HepG2 (cell line): ENCODE measurements around the gene HCFC1R1. TPM values are rescaled to one million over a fixed set of nuclear protein-coding genes. Genes with fewer than 3 reads are reported as not detected.

Experiments used
- HMGXB4 ChIP-seq, 2 experiments: sonication (generic) in 1 of 2; formaldehyde crosslinking in 1 of 2; IDR thresholded peaks; 2 replicates each; pipeline versions ENCODE4 v1.4.0 to v1.6.1; 2018 to 2020; ENCODE audit warnings: missing genetic modification reagents in 2 of 2, borderline replicate concordance in 1 of 2, low read depth in 1 of 2, mild to moderate bottlenecking in 1 of 2, missing biosample characterization in 1 of 2
- HOXA9 ChIP-seq: sonication (generic); formaldehyde crosslinking; IDR thresholded peaks from 2 replicates; pipeline ENCODE4 v1.8.1; 2022; ENCODE audit warnings: missing genetic modification reagents, mild to moderate bottlenecking, moderate library complexity, borderline replicate concordance
- KLF12 ChIP-seq: sonication (generic); formaldehyde crosslinking; IDR thresholded peaks from 2 replicates; pipeline ENCODE4 v1.4.0; 2020; ENCODE audit warnings: missing genetic modification reagents, borderline replicate concordance
- RBM39 ChIP-seq: fragments of 200-400 bp; formaldehyde crosslinking; IDR thresholded peaks from one replicate; pipeline ENCODE4 v1.6.1; 2018; ENCODE audit warnings: antibody characterized with exemption, mild to moderate bottlenecking, low read depth, low read length; ENCODE audit not compliant: poor library complexity, severe bottlenecking
- SIX1 ChIP-seq: sonication (generic); formaldehyde crosslinking; IDR thresholded peaks from 2 replicates; pipeline ENCODE4 v1.4.0; 2020; ENCODE audit warnings: missing genetic modification reagents, borderline replicate concordance
- SKI ChIP-seq: fragments of 450-650 bp; IDR thresholded peaks from one replicate; pipeline ENCODE4 v1.6.1; 2018; ENCODE audit warnings: mild to moderate bottlenecking; ENCODE audit not compliant: partially characterized antibody
- SMAD3 ChIP-seq: sonication (generic); formaldehyde crosslinking; IDR thresholded peaks from 2 replicates; pipeline ENCODE4 v1.4.0; 2020; ENCODE audit warnings: missing genetic modification reagents
- STAT5B ChIP-seq: sonication (generic); formaldehyde crosslinking; IDR thresholded peaks from 2 replicates; pipeline ENCODE4 v1.4.0; 2020; ENCODE audit warnings: missing genetic modification reagents
- ZBTB42 ChIP-seq: sonication (generic); formaldehyde crosslinking; IDR thresholded peaks from 2 replicates; pipeline ENCODE4 v1.5.0; 2020; ENCODE audit warnings: mild to moderate bottlenecking, missing genetic modification reagents
- ZBTB49 ChIP-seq: sonication (generic); formaldehyde crosslinking; IDR thresholded peaks from 2 replicates; pipeline ENCODE4 v1.4.0; 2020; ENCODE audit warnings: missing genetic modification reagents, borderline replicate concordance
- ZBTB7B ChIP-seq: sonication (generic); formaldehyde crosslinking; IDR thresholded peaks from 2 replicates; pipeline ENCODE4 v1.4.0; 2020; ENCODE audit warnings: missing genetic modification reagents
- ZHX2 ChIP-seq, 2 experiments: sonication (generic) in 1 of 2; formaldehyde crosslinking in 1 of 2; IDR thresholded peaks; 2 replicates each; pipeline versions ENCODE4 v1.6.1 to v1.9.0; 2014 to 2022; ENCODE audit warnings: antibody characterized with exemption in 1 of 2, borderline replicate concordance in 1 of 2, inconsistent platforms in 1 of 2, low read depth in 1 of 2, missing genetic modification reagents in 1 of 2
- ZMAT3 ChIP-seq: sonication (generic); formaldehyde crosslinking; conservative IDR thresholded peaks from 2 replicates; pipeline ENCODE4 v1.7.0; 2021; ENCODE audit warnings: missing genetic modification reagents
- ZNF30 ChIP-seq: sonication (generic); formaldehyde crosslinking; IDR thresholded peaks from 2 replicates; pipeline ENCODE4 v1.5.0; 2020; ENCODE audit warnings: mild to moderate bottlenecking, missing genetic modification reagents
- ZNF549 ChIP-seq: sonication (generic); formaldehyde crosslinking; IDR thresholded peaks from 2 replicates; pipeline ENCODE4 v1.5.0; 2020; ENCODE audit warnings: missing genetic modification reagents
- ZNF713 ChIP-seq: sonication (generic); formaldehyde crosslinking; IDR thresholded peaks from 2 replicates; pipeline ENCODE4 v1.4.0; 2020; ENCODE audit warnings: mild to moderate bottlenecking, missing genetic modification reagents
- ZNF780A ChIP-seq: sonication (generic); formaldehyde crosslinking; IDR thresholded peaks from 2 replicates; pipeline ENCODE4 v1.8.0; 2022; ENCODE audit warnings: mild to moderate bottlenecking, missing genetic modification reagents, moderate library complexity
- polyA plus RNA-seq, 8 experiments: library from polyadenylated mRNA; depleted of rRNA in 3 of 8; stranded (reverse) in 7 of 8; unstranded in 1 of 8; fragments of >200 nt; fragmentation: Illumina TruSeq in 4 of 8; extraction: Trizol in 4 of 8; gene quantifications; 2 replicates each; pipeline versions ENCODE4 v1.2.1 to v1.2.3, GENCODE V29; 2011 to 2016; ENCODE audit warnings: low read depth in 4 of 8, missing spikeins in 1 of 8, mixed read lengths in 1 of 8; ENCODE audit not compliant: insufficient read depth in 1 of 8
- total RNA-seq, 5 experiments: library from RNA; depleted of rRNA; stranded (reverse); fragments of >200 nt; fragmentation: Illumina TruSeq; extraction: Trizol; gene quantifications; 2 replicates each; pipeline ENCODE4 v1.2.3, GENCODE V29; 2016; ENCODE audit warnings: low read depth in 1 of 5
- TF ChIP-seq, protein P1 (sequence below): IDR thresholded peaks from 2 replicates; pipeline ENCODE4 v1.6.1; 2016; ENCODE audit warnings: control low read depth

HCFC1R1 gene
- total and polyA plus RNA-seq, 2 of the 13 experiments (the other 11 are each of a cell fraction or from before 2014, with no cell fraction given) = 13.8 to 16.1 TPM

GRCh38 chr16:3065069-3065741 lies 41.5 kb upstream of the HCFC1R1 start, which contains the start of gene IL32 (continued):
- TF ChIP-seq RBM39 (no peak), STAT5B (no peak), SMAD3 (CRISPR knock-in tag) (no peak; the same call in 1 of the 2 replicates), ZBTB7B (CRISPR knock-in tag) (peak; percentile 73), ZHX2 (IDR thresholded peaks at IDR 0.05; ENCODE audit: low read depth) (no peak), ZHX2 (CRISPR knock-in tag; IDR thresholded peaks at IDR 0.05; ENCODE audit: borderline replicate concordance) (no peak), ZNF780A (CRISPR knock-in tag) (no peak), ZNF549 (CRISPR knock-in tag) (no peak), ZBTB42 (CRISPR knock-in tag) (no peak), ZNF713 (CRISPR knock-in tag) (0 out of 2 replicates have a peak, but pooled peaks have one; percentile 50), HOXA9 (no peak), SKI (no peak), ZMAT3 (CRISPR knock-in tag) (no peak), SIX1 (no peak), ZBTB49 (CRISPR knock-in tag) (no peak), KLF12 (no peak), ZNF30 (CRISPR knock-in tag) (no peak), HMGXB4 (CRISPR knock-in tag; IDR thresholded peaks at IDR 0.05; ENCODE audit: borderline replicate concordance in 1 of 2, low read depth in 1 of 2) (peak in 1 of 2 experiments; percentile 60; a peak in 2 of 4 replicates)
- TF ChIP-seq, protein P1, sequence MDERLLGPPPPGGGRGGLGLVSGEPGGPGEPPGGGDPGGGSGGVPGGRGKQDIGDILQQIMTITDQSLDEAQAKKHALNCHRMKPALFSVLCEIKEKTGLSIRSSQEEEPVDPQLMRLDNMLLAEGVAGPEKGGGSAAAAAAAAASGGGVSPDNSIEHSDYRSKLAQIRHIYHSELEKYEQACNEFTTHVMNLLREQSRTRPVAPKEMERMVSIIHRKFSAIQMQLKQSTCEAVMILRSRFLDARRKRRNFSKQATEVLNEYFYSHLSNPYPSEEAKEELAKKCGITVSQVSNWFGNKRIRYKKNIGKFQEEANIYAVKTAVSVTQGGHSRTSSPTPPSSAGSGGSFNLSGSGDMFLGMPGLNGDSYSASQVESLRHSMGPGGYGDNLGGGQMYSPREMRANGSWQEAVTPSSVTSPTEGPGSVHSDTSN (CRISPR knock-in tag) = no peak
